CD14-positive monocyte (primary cell): Measurements from ENCODE around the gene EMD. TPM values are rescaled to one million over a fixed set of nuclear protein-coding genes. Genes with fewer than 3 reads are reported as not detected.

Experiments
- DNase-seq, 3 donors: peaks; one replicate each; pipeline ENCODE4 v3.0.0-alpha.2; 2011 to 2022
- H2AFZ ChIP-seq: 2 replicates; pipeline ENCODE4 v1.6.0; 2012; ENCODE audit warnings: mild to moderate bottlenecking, low read depth, low read length, inconsistent platforms; ENCODE audit not compliant: insufficient read depth, poor library complexity, severe bottlenecking
- H3K27ac ChIP-seq, 2 donors: 1 replicate in 1 of 2; 2 replicates in 1 of 2; pipeline ENCODE4 v1.5.1; 2012 to 2013; ENCODE audit warnings: low read length in 2 of 2, control low read depth in 1 of 2, inconsistent platforms in 1 of 2, low read depth in 1 of 2, mild to moderate bottlenecking in 1 of 2
- H3K27me3 ChIP-seq, 2 donors: one replicate each; pipeline versions ENCODE4 v1.6.0 to v1.6.1; 2011 to 2013; ENCODE audit warnings: low read length in 2 of 2; ENCODE audit not compliant: control insufficient read depth in 2 of 2, insufficient read depth in 2 of 2
- H3K36me3 ChIP-seq, 2 donors: replicated peaks in 1 of 2; 1 replicate in 1 of 2; 2 replicates in 1 of 2; pipeline versions ENCODE4 v1.5.1 to v1.6.1; 2012 to 2013; ENCODE audit warnings: low read length in 2 of 2, control low read depth in 1 of 2, inconsistent platforms in 1 of 2, mild to moderate bottlenecking in 1 of 2; ENCODE audit not compliant: insufficient read depth in 2 of 2, control insufficient read depth in 1 of 2
- H3K4me1 ChIP-seq, 2 donors: 1 replicate in 1 of 2; 2 replicates in 1 of 2; pipeline versions ENCODE4 v1.5.1 to v1.6.1; 2012 to 2013; ENCODE audit warnings: low read length in 2 of 2, control low read depth in 1 of 2, inconsistent platforms in 1 of 2, mild to moderate bottlenecking in 1 of 2, moderate library complexity in 1 of 2; ENCODE audit not compliant: insufficient read depth in 2 of 2, control insufficient read depth in 1 of 2
- H3K4me2 ChIP-seq: replicated peaks from 2 replicates; pipeline ENCODE3; 2012; ENCODE audit warnings: low read length, moderate library complexity, mild to moderate bottlenecking; ENCODE audit not compliant: poor library complexity, severe bottlenecking; ENCODE audit errors: extremely low read depth
- H3K4me3 ChIP-seq, 3 experiments: fragments of 200-600 bp in 1 of 3; sonication (generic) in 1 of 3; replicated peaks in 1 of 3; 1 replicate in 2 of 3; 2 replicates in 1 of 3; pipeline ENCODE4 v1.5.1; 2011 to 2013; ENCODE audit warnings: low read length in 3 of 3, mild to moderate bottlenecking in 3 of 3, control low read depth in 2 of 3, low read depth in 2 of 3, inconsistent platforms in 1 of 3, moderate library complexity in 1 of 3
- H3K79me2 ChIP-seq: 2 replicates; pipeline ENCODE4 v1.6.0; 2012; ENCODE audit warnings: mild to moderate bottlenecking, control low read depth, inconsistent platforms, low read length, moderate library complexity; ENCODE audit not compliant: insufficient read depth
- H3K9ac ChIP-seq: 2 replicates; pipeline ENCODE4 v1.6.0; 2017; ENCODE audit warnings: low read length, mild to moderate bottlenecking; ENCODE audit not compliant: insufficient read depth, poor library complexity, severe bottlenecking
- H3K9me3 ChIP-seq, 2 donors: replicated peaks in 1 of 2; 1 replicate in 1 of 2; 2 replicates in 1 of 2; pipeline versions ENCODE4 v1.5.1 to v1.6.1; 2012 to 2013; ENCODE audit warnings: low read length in 2 of 2, control low read depth in 1 of 2; ENCODE audit not compliant: control insufficient read depth in 1 of 2, insufficient read depth in 1 of 2
- H4K20me1 ChIP-seq: 2 replicates; pipeline ENCODE4 v1.6.0; 2012; ENCODE audit warnings: mild to moderate bottlenecking, low read length, control low read depth, moderate library complexity; ENCODE audit not compliant: insufficient read depth
- H3K27ac Mint-ChIP-seq, 7 donors: one replicate each; pipeline ENCODE4 v1.8.0; 2020; ENCODE audit warnings: mild to moderate bottlenecking in 7 of 7, mixed read lengths in 7 of 7, moderate library complexity in 6 of 7, inconsistent platforms in 2 of 7
- H3K27me3 Mint-ChIP-seq, 3 donors: one replicate each; pipeline ENCODE4 v1.8.0; 2021 to 2022; ENCODE audit warnings: low read depth in 3 of 3, mild to moderate bottlenecking in 3 of 3, mixed read lengths in 3 of 3, moderate library complexity in 3 of 3, inconsistent platforms in 1 of 3
- H3K36me3 Mint-ChIP-seq, 2 donors: one replicate each; pipeline ENCODE4 v1.8.0; 2020; ENCODE audit warnings: mixed read lengths in 2 of 2, inconsistent platforms in 1 of 2, mild to moderate bottlenecking in 1 of 2
- H3K4me1 Mint-ChIP-seq: one replicate; pipeline ENCODE4 v1.8.0; 2020; ENCODE audit warnings: mild to moderate bottlenecking, mixed read lengths
- H3K4me3 Mint-ChIP-seq, 2 donors: one replicate each; pipeline ENCODE4 v1.8.0; 2020; ENCODE audit warnings: mild to moderate bottlenecking in 2 of 2, mixed read lengths in 2 of 2, moderate library complexity in 1 of 2
- H3K9me3 Mint-ChIP-seq, 7 donors: one replicate each; pipeline ENCODE4 v1.8.0; 2020 to 2022; ENCODE audit warnings: mixed read lengths in 7 of 7, mild to moderate bottlenecking in 6 of 7, moderate library complexity in 6 of 7, inconsistent platforms in 2 of 7
- WGBS: methylation state at CpG from one replicate; pipeline ENCODE4 v1.1.5; 2013; ENCODE audit warnings: missing lambda C conversion rate; ENCODE audit not compliant: insufficient coverage; 5-methylcytosine and 5-hydroxymethylcytosine counted together
- intact Hi-C, 2 donors: fragments of 100-400 bp; cut with micrococcal nuclease; formaldehyde crosslinking; loops; one replicate each; pipeline versions ENCODE4 v1.15.0 to v1.15.1; 2023
- polyA plus RNA-seq, 3 donors: library from polyadenylated mRNA; depleted of rRNA in 1 of 3; unstranded in 2 of 3; stranded (reverse) in 1 of 3; fragments of 300-500 nt in 2 of 3; fragments of >200 nt in 1 of 3; fragmentation: Illumina TruSeq in 2 of 3; gene quantifications; 1 replicate in 2 of 3; 2 replicates in 1 of 3; pipeline ENCODE4 v1.2.3, GENCODE V29; 2012 to 2021
- TF ChIP-seq, protein P1 (sequence below): fragments of 200-600 bp; IDR thresholded peaks from one replicate; pipeline ENCODE4 v1.8.0; 2022; ENCODE audit warnings: antibody characterized with exemption, mild to moderate bottlenecking

EMD gene
- polyA plus RNA-seq, 3 donors = 14.0 to 126 (median 17.6) TPM

DNA sequence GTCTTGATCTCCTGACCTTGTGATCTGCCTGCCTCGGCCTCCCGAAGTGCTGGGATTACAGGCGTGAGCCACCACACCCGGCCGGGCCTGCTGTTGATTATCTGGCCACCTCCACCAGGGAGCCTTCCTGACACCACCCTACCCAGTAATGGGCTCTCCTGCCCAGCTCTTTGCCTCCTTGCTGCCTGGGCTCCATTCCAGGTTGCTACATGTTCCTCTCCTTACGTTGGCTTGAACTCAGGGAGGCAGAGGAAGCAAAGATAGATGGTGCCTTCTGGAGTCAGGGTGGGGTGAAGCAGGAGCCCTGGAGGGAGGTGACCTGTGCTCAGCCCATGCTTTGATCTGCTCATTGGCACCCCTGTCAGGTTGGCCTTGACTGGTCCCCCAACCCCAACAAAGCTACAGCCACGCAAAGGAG is 31.0 kb upstream of the EMD start:
- Histone ChIP-seq H3K27me3 (no peaks in the 10 kb centered on the region), H3K27ac (peak overlapping the region; percentile 34 to 44), H3K36me3 (peaks cover 48% of the 10 kb centered on the region in 2 donors), H3K9ac (no peak overlapping the region), H4K20me1 (peaks cover 55% of the 10 kb centered on the region), H3K9me3 (no peaks in the 10 kb centered on the region), H3K4me2 (no peak overlapping the region), H3K79me2 (no peaks in the 10 kb centered on the region), H3K4me3 (no peak overlapping the region), H2AFZ (no peak overlapping the region), H3K4me1 (peaks cover 30 to 46% of the 10 kb centered on the region in 2 donors)
- Mint-ChIP-seq H3K4me1 (peaks cover 21% of the 10 kb centered on the region), H3K36me3 (peaks cover 28 to 43% of the 10 kb centered on the region in 2 donors), H3K27ac (peak overlapping the region in 6 of 7 donors; percentile 75 to 95 (median 86)), H3K27me3 (peaks cover 0 to 2% (median 0%) of the 10 kb centered on the region in 3 donors), H3K9me3 (no peaks in the 10 kb centered on the region), H3K4me3 (no peak overlapping the region)
- no CpG with 5 or more reads among the region's 7 CpGs for WGBS
- DNase-seq = no peak
- intact Hi-C loops = no loop called here
- TF ChIP-seq, protein P1, sequence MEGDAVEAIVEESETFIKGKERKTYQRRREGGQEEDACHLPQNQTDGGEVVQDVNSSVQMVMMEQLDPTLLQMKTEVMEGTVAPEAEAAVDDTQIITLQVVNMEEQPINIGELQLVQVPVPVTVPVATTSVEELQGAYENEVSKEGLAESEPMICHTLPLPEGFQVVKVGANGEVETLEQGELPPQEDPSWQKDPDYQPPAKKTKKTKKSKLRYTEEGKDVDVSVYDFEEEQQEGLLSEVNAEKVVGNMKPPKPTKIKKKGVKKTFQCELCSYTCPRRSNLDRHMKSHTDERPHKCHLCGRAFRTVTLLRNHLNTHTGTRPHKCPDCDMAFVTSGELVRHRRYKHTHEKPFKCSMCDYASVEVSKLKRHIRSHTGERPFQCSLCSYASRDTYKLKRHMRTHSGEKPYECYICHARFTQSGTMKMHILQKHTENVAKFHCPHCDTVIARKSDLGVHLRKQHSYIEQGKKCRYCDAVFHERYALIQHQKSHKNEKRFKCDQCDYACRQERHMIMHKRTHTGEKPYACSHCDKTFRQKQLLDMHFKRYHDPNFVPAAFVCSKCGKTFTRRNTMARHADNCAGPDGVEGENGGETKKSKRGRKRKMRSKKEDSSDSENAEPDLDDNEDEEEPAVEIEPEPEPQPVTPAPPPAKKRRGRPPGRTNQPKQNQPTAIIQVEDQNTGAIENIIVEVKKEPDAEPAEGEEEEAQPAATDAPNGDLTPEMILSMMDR = no peak

DNA sequence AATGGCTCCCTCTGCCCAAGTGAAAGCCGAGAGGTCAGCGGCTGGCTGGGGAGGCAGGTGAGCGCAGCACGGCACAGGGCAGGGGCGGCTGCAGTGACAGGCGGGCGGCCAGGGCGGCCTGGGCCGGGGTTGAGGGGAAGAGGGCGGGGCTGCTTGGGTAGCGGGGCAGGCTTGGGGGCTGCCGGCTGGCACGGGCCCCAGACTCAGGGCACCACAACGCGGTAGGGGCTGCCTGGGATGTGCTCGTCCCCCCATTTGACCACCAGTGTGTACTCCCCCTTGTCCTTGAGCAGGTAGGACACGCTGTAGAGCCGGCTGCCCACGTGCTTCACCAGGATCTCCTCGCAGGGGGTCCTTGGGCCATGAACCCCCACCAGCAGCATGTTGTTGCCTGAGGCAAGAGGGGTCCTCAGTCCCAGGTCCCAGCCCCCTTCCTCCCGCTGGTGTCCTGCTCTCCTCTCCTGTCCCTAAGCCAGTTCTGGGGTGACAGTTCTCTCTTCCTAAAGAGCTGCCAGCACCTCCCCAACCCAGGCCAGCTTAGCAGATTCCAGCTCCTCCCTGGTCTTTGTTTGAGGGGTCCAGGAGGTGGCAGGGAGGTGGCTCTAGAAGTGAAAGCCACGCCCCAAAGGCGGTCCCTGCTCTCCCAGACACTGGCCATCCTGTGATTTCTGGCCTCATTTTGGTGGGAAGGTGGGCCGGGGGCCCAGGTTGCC is 30.3 kb upstream of the EMD start:
- intact Hi-C loops = no loop called here
- Histone ChIP-seq H3K9me3 (no peaks in the 10 kb centered on the region), H3K4me2 (no peak overlapping the region), H3K27me3 (no peaks in the 10 kb centered on the region), H3K4me3 (no peak overlapping the region), H3K36me3 (peaks cover 55% of the 10 kb centered on the region in 2 donors), H3K79me2 (peaks cover 3% of the 10 kb centered on the region), H2AFZ (no peak overlapping the region), H4K20me1 (peaks cover 62% of the 10 kb centered on the region), H3K4me1 (peaks cover 30 to 51% of the 10 kb centered on the region in 2 donors), H3K27ac (peak overlapping the region; percentile 24 to 34), H3K9ac (no peak overlapping the region)
- TF ChIP-seq, protein P1 = no peak
- DNase-seq = no peak
- no peak overlapping the region for H3K4me3 Mint-ChIP-seq
- no CpG with 5 or more reads among the region's 24 CpGs for WGBS
- H3K9me3 Mint-ChIP-seq = no peaks in the 10 kb centered on the region
- H3K27me3 Mint-ChIP-seq = peaks cover 0 to 2% (median 0%) of the 10 kb centered on the region in 3 donors
- H3K4me1 Mint-ChIP-seq = peaks cover 21% of the 10 kb centered on the region
- H3K27ac Mint-ChIP-seq = peak overlapping the region in 5 of 7 donors; percentile 64 to 95 (median 90)
- H3K36me3 Mint-ChIP-seq = peaks cover 35 to 50% of the 10 kb centered on the region in 2 donors
